Activated naive CD4-positive, alpha-beta T cell treated with Interleukin-2 at 50 U/mL for 16 hours (primary cell): Measurements from ENCODE around the gene RUNX2.

Source experiments
- DNase-seq: peaks from one replicate; pipeline ENCODE4 v3.0.0-alpha.2; 2020

The RUNX2 gene

DNA sequence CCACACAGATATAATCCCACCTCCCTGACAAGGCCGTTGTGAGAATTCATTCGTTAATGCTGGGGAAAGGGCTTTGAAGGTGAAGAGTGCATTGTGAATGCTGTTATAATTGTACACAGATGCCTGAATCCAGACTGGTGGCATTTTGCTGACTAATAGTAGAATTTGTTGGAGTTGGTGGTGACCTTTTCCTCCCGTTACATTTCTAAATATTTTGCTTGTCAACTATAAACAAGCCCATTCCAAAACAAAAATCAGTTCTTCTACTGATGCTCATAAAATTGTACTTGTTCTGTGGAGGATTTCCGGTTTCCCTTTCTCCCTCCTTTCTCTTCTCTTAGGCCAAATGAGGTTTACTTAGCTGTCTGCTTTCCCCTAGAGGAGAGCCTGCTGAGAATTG is 302.7 kb downstream of the RUNX2 start:
- DNase-seq = no peak

DNA sequence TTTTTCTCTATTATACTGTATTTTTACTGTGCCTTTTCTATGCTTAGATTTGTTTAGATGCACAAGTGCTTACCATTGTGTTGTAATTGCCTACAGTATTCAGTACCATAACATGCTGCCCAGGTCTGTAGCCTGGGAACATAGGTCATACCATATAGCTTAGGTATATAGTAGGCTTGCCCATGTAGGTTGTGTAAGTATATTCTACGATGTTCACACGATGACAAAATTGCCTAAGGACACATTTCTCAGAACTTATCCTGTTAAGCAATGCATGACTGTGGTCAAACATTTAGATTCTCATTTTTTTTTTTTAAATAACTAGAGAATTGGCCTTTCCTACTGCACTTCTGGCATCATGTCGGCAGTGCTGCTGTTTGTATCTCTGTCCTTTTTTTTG is 303.3 kb downstream of the RUNX2 start:
- no peak for DNase-seq

DNA sequence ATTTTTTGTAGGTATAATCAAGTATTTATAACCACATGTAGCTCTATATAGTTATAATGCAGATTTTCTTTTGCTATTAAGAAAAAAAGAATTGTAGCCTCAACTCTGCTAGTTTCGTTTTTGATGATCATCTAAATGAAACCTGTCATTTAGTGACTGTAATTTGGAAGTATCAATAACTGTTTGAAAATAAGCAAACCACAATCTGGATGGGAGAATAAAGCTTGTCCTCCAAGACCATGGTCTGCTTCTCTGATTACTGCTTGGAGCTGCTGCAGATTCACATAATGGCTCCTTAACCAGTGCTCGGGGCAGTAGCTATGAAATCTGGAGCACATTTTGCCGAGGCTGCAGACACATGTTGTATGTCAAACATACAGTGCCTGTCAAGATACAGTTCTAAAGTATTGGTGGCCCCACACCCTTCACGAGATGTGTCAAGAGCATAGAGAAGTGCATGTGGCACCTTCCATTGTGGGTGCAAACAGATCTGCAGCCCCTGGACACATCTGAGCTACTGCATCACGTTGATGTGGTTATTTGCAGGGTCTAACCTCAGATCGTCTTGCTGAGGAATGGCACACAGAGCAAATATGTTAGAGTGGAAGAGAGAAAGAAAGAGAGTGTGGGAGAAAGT is 305.3 kb downstream of the RUNX2 start:
- no peak for DNase-seq

DNA sequence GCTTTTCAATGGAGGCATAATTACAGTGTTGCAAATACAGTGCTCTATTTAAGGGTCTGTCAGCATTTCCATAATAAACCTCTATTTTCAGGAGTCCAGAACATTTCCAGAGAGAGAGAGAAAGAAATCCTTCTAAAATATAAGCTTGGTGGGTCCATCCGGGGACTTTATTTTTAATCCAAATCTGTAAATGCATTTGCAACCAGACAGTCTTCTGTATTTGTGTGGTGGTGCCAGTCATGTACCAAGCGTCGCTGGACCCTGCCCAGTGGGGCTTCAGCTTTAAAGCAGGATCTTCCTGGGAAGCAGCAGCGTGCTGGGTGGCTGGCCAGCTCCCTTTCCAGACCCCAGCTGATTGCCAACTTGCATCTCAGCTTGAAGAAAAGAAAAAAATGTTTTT is 306.1 kb downstream of the RUNX2 start:
- no peak for DNase-seq

DNA sequence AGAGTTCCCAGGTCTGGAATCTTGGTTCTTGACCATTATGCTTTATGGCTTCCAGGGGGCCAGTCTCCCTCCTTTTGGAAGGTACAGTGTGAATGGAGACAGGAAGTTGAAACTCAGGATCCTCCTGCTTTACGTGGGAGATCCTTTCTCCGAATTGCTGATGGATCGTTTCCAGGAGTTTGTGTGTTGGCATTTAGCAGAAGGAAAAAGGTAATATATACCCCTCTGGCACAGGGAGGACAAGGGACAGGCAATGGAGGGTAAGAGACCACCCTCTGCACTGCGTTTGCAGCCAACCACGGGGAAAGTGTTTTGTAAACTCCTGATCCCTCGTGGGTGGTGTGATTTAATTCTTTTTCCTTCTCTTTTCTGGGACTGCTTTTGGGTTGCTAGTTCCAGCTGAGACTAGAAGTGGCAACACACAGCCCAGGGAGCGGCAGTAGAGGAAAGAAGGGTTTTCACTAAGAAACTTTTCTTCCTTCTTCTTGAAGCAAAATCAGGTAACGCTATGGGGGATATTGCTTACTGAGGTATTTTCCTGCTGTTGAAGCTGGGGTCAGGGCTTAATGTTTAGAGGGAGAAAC is 307.2 kb downstream of the RUNX2 start:
- DNase-seq = no peak

DNA sequence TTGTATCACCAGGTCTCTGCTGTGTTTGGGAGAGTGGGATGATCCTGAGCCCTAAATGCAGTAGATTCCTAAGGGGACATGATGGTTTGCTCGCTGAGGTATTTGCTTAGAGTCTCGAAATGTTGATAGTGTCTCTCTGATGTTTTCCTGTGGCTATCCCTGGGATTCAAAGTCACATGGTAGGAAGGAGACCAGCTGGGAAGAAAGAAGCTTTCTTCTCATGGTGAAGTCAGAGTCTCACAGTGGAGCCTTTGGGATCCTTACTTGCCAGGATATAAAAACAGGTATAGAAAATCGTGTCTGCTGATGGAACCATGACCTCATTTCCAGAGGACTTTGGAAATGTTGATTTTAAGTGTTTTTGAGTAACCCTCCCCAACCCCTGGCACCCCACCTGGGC is 308.9 kb downstream of the RUNX2 start:
- DNase-seq = no peak

DNA sequence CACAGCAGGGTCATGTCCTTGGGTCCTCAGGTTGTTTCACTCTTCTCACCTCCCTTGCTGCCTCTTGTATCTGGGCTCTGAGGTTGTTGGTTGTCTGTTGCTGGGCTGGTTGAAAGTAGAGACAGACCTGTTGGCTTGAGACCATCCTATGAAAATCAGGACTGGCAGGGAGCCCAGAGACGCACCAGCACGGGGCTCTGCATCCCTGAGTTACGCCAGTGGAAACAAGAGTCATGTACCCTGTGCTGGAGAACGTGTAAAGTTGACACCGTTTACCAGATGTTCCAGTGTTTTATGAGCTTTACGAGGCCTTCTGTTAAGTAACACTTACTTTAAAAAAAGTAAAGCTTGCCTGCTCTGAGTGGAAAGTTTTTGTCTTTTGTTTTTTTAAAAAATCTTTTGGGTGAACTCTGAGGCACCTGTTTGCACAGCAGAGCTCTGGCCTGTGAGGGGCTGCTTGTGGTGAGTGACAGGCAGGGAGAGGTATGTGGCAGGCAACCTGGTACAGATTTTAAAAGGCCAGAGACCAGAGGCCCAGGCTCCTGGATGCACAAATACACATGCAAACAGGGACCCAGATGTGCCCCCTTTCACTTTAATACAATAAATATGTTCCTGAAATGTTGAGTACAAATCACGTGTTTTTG is 309.6 kb downstream of the RUNX2 start:
- no peak for DNase-seq

DNA sequence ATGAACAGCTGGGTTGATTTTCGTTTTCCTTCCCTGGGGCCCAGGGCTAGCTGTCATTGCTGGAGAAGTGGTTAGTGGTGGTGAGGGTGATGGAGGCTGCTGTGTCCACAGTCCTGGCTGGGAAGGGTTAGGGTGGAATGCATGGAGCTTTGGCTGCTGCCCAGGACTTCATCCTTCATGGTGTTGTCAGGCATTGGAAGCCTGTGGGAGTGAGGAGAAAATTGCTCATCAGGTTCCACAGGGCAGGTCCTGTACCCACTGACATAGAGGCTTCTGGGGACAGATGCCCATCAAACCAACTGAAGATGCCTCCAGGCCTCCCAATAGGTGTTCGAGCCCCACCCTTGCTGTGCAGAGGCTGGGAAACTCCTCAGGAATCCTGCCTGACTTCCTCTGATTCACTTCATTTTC is 312.0 kb downstream of the RUNX2 start:
- DNase-seq = no peak

DNA sequence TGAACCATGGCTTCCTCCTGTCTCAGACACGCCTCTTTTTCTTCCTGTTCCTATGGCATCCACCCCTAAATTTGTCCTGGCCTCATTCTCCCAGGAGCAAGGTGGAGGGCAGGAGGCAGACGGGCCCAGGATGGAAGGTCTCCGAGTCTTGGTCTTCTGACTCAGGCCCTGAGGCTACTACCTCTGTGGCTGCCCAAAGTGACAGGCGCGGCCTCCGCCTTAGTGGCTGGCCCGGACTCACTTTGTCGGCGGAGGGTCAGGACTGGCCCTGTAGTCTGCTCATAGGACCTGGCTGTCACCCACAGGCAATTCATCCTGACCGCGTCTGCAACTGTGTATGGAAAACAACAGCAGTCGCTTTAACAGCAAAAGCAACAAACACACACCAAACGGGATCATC is 312.7 kb downstream of the RUNX2 start:
- no peak for DNase-seq

DNA sequence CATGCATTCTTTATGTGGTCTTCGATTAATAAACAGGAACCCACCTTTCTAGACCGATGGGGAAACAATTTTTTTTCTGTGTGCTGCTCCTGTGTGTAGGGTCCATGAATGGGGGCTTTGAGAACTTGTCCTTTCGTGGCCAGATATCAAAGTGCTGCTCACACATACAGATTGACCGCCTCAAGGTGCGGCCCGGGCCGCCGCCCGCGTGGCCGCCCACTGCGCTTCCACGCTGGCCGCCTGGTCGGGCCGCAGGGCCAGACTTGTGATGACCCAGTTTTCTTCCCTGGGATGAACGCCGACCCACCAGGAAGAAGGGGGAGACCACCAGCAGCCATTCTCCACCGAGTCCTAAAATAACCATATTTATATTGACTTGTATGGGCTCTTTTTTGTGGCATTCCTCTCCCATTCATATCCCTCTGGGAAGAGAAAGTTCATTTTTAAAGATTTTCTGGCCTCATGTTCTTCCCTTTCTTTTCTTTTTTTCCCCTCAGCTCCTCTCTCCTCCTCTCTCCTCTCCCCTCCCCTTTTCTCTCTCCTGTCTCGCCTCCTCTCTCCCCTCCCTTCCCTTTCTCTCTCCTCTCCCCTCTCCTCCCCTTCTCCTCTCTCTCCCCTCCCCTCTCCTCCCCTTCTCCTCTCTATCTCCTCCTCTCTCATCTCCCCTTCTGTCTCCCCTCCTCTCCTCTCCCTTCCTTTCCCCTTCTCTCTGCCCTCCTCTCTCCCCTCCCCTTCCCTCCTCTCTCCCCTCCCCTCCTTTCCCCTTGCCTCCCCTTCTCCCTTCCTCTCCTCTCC is 314.4 kb downstream of the RUNX2 start:
- DNase-seq = no peak

DNA sequence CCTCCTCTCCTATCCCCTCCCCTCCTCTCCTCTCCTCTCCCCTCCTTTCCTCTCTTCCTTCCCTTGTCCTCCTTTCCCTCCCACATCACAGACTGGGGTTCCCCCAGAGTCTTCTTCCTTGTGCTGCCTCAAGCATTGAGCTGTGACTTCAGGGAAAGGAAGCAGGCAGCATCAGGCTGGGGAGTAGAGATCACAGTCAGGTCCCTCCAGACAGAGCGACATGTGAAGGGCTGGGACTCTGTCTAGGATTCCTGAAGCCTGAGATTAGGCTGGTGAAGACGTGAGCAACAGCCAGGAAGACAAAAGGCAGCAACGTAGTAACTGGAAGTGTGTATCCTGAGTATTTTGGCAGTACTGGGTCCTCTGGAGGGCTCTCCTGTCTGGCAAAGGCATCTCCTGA is 315.0 kb downstream of the RUNX2 start:
- no peak for DNase-seq

DNA sequence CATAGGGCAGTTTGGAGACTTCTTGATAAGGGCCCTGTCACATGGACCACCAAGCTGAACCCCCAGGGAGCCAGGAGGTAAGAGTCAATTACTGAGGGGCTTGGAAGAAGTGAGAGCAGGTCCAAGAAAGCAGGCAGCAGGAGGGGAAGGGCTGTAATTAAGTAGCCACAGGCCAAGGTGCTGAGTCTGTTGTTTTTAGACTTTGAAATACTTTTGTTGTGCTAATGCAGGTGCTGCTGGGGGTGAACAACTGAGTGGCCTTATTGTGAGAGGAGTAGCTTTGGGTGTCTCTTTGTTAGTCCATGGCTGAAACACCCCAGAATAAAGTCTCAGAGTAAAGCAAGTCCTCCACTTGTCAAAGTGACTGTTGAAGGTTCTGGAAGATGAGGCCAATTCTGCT is 316.6 kb downstream of the RUNX2 start:
- no peak for DNase-seq

DNA sequence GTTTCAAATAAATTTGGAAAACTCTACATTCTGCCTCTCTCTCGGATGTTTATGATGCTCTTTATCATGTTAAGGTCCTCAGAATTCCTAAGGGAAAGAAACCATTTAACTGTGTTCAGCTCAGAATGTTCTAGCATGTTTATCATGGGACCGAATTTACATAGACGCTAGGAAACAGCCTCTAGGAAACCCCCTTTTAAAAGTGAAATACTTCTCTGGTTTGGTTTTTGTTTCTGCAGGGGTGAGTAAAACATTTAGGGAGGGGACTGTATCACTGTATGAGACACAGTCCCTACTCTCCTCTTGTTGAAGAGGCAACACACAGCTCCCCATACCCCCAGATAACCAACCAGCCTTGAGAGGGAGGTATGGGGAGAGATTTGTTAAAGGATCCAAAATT is 317.2 kb downstream of the RUNX2 start:
- DNase-seq = no peak

DNA sequence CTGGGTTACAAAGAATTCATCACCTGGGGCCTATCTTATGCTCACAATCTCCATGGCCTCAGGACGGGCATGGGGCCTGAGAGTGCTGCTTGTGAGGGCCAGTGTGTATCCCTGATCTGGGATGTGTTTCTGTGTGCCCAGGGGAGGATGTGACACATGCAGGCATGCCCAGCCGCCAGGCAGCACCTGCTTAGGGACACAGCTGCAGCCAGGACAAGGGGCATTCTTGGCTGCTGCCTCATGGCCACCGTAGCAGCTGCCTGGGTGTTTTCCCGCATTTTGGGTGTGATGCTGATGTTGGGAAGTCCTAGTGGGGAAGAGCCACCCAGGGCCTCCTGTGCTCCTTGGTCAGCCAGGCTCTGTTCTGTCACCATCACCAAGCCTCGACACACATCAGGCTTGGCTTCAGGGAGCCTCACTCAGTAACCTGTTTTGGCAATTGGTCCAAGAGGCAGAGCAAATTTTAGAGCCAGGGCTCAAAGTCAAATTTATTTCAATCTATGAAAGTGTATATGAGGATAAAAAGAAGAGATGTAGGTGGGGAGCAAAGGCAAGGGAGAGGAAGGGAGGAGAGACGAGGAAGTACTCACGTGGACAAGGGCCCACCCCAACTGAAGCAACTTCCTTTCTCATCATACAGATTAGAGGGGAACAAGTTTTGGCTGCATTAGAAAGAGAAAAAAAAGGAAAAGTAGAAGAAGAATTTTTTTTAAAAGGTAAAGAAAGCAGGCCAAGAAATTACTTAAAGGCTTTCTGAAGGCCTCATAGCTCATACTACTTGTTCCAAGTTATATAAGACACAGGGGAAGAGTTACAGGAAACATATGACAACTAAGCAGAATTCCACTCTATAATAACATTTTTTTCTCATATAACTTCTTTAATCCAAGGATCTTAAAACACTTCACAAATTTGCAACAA is 319.5 kb downstream of the RUNX2 start:
- no peak for DNase-seq

DNA sequence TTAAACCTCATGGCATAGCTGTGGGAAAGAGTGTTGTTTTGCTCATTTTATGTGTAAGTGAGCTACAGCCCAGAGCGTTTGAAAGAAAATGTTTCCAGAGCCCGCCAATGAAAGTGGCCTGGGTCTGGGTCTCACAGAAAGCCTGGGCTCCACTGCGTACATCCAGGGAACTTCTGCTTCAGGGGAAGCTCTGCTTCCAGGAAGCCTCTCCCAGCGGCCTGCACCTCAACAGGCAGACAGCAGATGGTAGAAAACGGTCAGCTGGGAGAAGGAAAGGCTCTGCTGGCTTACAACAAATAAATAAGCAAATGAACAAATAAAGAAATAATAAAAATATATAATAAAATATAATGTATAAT is 320.1 kb downstream of the RUNX2 start:
- no peak for DNase-seq

DNA sequence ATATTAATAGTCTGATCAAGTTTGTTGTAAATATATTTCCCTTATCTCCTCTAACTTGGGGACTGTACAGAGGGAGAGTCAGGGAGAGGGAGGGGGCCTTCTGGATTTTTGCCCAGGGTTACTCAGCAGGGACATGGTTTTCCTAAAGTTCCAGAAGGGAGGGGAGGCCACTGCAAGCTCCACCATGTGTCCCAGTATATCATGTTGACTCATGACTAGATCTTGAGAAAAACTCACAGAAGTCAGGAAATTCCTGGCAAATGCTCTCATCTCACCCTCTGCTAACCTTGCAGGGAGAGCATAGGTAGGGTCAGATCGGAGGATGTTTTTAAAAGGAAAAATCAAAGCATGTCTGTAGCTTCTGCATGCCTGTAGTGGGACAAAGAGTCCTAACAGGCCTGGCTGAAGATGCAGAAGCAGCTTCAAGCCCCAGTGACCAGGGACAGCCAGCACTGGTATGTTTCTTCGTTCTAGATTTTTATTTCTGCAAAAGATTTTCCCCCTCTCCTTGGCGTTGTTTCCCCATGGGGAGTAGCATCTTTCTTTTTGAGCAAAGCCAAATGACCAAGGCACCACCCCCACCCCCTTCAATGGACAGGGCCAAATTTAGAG is 322.5 kb downstream of the RUNX2 start:
- DNase-seq = no peak

DNA sequence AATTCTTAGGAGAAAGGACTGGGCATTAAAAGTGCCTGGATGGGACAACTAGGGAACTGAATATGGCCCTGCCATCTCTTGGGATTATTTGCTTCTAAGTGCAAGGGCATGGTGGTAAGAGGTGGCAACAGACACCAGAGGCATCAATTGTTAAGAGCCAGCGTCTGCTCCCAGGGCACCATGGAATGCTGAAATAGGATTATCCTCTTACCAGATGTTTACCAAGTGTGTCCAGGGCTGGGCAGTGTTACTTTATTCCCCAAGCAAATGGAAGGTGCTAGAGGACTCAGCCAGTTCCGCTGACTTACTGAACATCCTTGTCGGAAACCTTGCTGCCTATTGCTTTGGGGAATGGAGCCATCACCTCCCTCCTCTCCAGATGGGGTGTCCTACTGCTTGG is 323.2 kb downstream of the RUNX2 start:
- no peak for DNase-seq

DNA sequence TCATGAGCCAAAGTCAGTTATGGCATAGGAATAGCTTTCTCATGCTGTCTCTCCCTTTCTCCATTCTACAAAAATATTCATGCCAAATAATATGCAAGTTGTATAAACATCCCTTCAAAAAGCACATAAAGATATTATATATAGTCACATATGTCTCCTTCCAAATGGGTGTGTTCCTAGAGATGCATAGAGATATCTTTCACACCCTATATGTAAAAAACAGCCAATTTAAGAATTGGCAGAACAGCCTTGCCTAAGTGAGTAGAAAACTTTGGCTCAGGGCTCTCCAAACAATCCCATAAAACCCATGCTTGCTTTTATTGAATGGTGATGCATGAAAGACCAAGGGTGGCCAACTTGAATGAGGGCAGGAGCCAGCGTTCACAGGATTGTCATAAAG is 324.3 kb downstream of the RUNX2 start:
- no peak for DNase-seq

DNA sequence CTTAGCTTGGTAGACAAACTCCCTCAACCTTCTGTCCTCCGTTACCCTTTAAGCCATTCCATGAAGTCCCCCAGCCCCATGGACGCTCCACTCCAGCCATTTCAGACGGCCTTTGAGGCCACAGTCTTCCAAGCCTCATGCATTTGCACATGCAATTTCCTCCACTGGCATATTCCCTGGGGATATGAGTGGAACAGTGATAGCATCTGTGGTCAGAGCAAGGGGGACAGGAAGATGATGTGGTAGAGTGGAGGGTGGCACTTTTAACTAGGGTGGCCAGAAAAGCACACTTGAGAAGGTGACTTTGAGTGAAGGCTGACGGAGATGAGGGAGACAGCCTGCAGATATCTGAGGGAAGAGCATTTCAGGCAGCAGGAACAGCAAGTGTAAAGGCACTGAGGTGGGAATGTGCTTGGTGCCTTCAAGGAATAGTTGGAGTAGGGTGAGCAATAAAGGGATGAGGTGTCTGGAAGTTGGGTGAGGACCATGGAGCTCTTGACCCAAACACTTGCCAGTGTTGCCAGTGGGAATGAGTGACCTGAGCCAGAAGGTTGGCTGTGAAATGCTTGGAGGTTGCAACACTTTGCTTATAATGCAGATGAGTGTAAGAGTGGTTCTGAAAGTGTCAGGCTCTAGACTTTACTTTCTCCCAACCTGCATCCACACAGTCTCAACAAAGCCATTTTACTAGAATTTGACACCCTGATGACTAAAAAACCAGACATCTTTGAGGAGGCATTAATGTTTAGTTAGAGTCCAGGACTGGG is 325.2 kb downstream of the RUNX2 start:
- no peak for DNase-seq

DNA sequence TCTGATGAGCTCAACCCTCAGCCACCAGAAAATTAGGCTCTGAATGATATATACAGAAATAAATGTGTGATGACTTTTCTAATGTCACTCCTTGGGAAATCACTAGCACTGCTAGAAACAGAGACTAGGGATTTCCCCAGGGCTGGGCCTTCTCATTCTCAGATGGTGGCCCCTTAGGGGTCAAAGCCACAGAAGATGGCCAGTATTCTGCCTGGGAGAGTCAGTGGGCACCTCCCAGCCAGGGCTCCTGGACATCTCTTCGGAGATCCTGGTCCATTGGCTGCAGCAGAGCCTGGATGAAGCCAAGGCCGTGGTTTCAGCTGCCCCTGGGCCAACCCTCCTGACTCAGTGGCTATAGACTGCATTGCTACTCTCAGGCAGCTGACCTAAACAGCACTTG is 326.5 kb downstream of the RUNX2 start:
- no peak for DNase-seq

DNA sequence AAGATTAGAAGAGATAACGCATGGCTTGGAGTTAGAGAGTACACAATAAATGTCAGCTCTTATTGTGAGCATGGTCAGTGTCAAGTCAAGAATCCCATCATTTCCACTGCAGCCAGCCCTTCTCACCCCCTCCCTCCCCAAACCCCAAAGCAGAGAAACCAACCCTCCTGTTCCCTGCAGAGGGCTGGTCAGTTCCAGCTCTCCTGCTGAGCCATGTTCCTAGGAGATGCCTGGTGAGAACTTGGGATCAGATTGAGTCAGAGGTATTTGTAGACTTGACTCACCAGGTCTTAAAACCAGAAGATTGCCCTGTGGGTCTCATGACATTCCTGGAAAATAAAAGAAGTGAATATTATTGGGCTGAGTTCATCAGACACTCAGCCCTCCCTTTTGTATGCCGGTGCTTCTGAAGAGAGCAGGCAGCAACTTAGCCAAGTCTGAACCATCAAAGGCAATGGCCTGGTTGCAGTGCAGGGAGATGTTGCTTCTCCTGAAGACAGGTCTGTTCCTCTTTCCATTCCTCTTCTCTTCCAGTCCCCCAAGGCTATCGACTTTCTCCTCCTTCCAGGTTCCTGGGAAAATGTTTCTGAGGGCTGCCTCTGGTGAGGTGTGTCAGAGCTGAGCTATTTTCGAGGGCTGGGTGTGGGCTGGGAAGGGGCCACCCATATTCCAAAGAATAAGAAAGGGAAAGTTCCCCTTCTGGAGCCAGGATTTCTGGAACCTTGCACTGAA is 327.8 kb downstream of the RUNX2 start:
- DNase-seq = no peak
